Astrocyte (in vitro differentiated cells and primary cell): ENCODE data around the gene FLT1.

ENCODE experiments used
- CTCF ChIP-seq: IDR thresholded peaks from 2 replicates; pipeline ENCODE4 v1.5.1; 2011; ENCODE audit warnings: low read depth, mild to moderate bottlenecking, inconsistent platforms, low read length, moderate library complexity; ENCODE audit not compliant: insufficient read depth
- EZH2 ChIP-seq: IDR thresholded peaks from 2 replicates; pipeline ENCODE4 v1.6.1; 2012; ENCODE audit warnings: mild to moderate bottlenecking, low read length, inconsistent platforms; ENCODE audit not compliant: insufficient read depth

- TF ChIP-seq CTCF (no peak), EZH2 (no peak)
These were observed 42.2 kb downstream of the FLT1 start for GRCh38 chr13:28452755-28453154.
